ENCODE results near the gene SMIM23.

SMIM23 gene

GRCh38 chr5:171840066-171840465 is 54.4 kb downstream of the SMIM23 start:
- DNase-seq: no peak
- in situ Hi-C loops (cut with HindIII; ENCODE audit: low pct_ligation_motif_present, low pct_unique_long_range_greater_than_20kb, low sequenced_read_pairs): no loop called here

Measured in ACHN (cell line).